Left ventricle myocardium inferior (tissue), 1 donor: ENCODE measurements around the gene SDC4. TPM values are rescaled to one million over a fixed set of nuclear protein-coding genes. Genes with fewer than 3 reads are reported as not detected.

ENCODE experiments used
- DNase-seq: peaks from one replicate; pipeline ENCODE4 v3.0.0-alpha.2; 2020
- H3K27ac ChIP-seq: fragments of 200-600 bp; replicated peaks from 2 replicates; pipeline ENCODE4 v1.8.0; 2021
- H3K27me3 ChIP-seq: fragments of 200-600 bp; 2 replicates; pipeline ENCODE4 v1.8.0; 2021; ENCODE audit warnings: low read depth
- H3K36me3 ChIP-seq: fragments of 200-600 bp; 2 replicates; pipeline ENCODE4 v1.8.0; 2021
- H3K4me1 ChIP-seq: fragments of 200-600 bp; 2 replicates; pipeline ENCODE4 v1.8.0; 2021
- H3K4me3 ChIP-seq: fragments of 200-600 bp; 2 replicates; pipeline ENCODE4 v1.8.0; 2021; ENCODE audit warnings: mild to moderate bottlenecking, moderate library complexity
- H3K9me3 ChIP-seq: fragments of 200-600 bp; replicated peaks from 2 replicates; pipeline ENCODE4 v1.8.0; 2021
- CTCF ChIP-seq: fragments of 200-600 bp; IDR thresholded peaks from 2 replicates; pipeline ENCODE4 v1.8.0; 2021; ENCODE audit warnings: antibody characterized with exemption, mild to moderate bottlenecking, borderline replicate concordance
- intact Hi-C: fragments of 100-400 bp; cut with micrococcal nuclease; formaldehyde crosslinking; loops from one replicate; pipeline ENCODE4 v1.11.0; 2022
- total RNA-seq: library from RNA; stranded (reverse); fragmentation: NEBNext Ultra II Directional; extraction: Animal tissue kit (Norgen Biotek cat#: 25700); gene quantifications from one replicate; pipeline ENCODE4 v1.2.1, GENCODE V29; 2021
- donor health status: DM: no; HTN: yes; CAD: no; lungs with severe emphysema.

The SDC4 gene
- total RNA-seq, 1 donor from 2014 or later: 77.4 TPM

GRCh38 chr20:45289942-45290676 is 58.1 kb downstream of the SDC4 start:
- TF ChIP-seq CTCF: no peak
- Histone ChIP-seq H3K27me3 (peaks cover 65% of the 10 kb centered on the region), H3K27ac (no peak overlapping the region), H3K4me3 (no peak overlapping the region), H3K36me3 (no peaks in the 10 kb centered on the region), H3K4me1 (peaks cover 21% of the 10 kb centered on the region), H3K9me3 (no peaks in the 10 kb centered on the region)
- intact Hi-C loops: no loop called here
- DNase-seq: no peak

DNA sequence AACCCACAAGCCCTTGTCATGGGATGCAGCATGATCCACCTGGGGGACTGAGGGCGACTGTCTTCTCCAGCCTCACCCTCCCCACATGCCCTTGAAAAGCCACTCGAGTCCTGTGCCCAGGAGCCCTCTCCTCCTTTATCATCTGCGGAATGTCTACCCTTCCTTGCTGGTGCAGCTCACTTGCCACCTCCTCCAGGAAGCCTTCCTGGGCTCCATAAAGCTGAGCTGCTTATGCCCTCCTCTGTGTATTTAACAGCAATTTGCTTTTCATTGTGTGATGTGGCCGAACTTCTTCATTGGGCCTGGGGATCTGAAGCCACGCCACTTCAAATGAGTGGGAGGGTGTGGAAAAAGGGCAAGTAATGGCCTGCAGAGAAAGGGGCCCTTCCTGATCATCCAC is 59.4 kb downstream of the SDC4 start:
- no peak for DNase-seq
- TF ChIP-seq CTCF: no peak
- H3K4me3 ChIP-seq: no peak overlapping the region
- peaks cover 64% of the 10 kb centered on the region for H3K27me3 ChIP-seq
- H3K9me3 ChIP-seq: no peaks in the 10 kb centered on the region
- H3K36me3 ChIP-seq: no peaks in the 10 kb centered on the region
- H3K27ac ChIP-seq: no peak overlapping the region
- intact Hi-C loops: no loop called here
- peaks cover 16% of the 10 kb centered on the region for H3K4me1 ChIP-seq

DNA sequence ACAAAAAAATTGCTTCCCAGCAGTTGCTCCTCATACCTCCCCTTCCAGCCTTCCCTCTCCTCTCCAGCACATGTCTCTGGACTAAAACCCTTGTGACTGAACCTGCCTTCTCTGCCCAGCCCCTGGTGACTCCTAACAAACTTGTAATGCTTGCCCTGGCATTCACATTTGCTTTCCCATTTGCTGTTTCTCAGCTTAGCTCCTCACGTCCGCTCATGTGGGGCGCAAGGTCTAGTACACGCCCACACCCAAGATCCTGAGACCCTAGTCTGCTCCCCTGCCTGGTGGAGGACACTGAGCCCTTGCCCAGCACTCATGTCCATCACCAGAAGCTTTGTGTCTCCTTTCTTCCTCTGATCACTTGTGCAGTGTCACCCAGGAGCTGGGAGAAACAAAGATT is 59.8 kb downstream of the SDC4 start:
- H3K4me3 ChIP-seq: no peak overlapping the region
- no peak for TF ChIP-seq CTCF
- no peaks in the 10 kb centered on the region for H3K36me3 ChIP-seq
- H3K9me3 ChIP-seq: no peaks in the 10 kb centered on the region
- peaks cover 12% of the 10 kb centered on the region for H3K4me1 ChIP-seq
- peaks cover 64% of the 10 kb centered on the region for H3K27me3 ChIP-seq
- intact Hi-C loops: no loop called here
- DNase-seq: no peak
- no peak overlapping the region for H3K27ac ChIP-seq

- no peak for TF ChIP-seq CTCF
- no peak for DNase-seq
- intact Hi-C loops: no loop called here
These were observed 64.6 kb downstream of the SDC4 start for GRCh38 chr20:45283551-45284057.

DNA sequence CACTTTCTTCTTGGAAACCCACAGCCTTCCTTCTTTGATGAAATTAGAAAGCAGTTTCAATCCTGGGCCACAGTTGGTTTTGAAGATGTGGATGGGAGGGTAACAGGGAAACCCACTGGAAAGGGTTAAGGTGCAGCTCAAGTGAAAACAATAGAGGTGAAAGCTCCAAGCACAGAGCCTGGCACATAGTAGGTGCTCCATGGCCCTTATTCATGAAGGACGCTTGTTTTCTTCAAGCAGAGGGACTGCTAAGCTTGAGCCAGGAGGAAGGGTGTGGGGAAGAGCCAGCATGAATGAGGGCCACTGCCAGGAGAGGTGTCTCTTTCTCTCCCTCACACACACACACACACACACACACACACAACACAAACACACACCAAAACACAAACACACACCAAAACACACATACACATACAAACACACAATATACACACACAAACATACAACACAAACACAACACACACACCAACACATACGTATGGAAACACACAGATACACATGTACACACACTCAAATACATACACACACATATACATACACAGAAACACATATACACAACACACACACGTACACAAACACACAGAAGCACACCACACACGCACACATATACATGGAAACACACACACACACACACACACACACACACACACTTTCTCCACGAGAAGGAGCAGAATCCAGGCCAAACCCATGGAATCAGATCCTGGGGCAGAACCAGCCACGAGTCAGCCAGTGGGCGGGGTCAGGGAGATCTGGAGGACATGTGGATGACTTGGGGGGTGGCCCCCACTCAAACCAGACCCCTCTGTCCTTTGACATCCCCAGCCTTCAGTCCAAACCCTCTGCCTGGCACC is 65.3 kb downstream of the SDC4 start:
- H3K4me3 ChIP-seq: no peak overlapping the region
- DNase-seq: no peak
- no peaks in the 10 kb centered on the region for H3K36me3 ChIP-seq
- no peaks in the 10 kb centered on the region for H3K4me1 ChIP-seq
- no peaks in the 10 kb centered on the region for H3K9me3 ChIP-seq
- H3K27ac ChIP-seq: no peak overlapping the region
- intact Hi-C loops: no loop called here
- peaks cover 89% of the 10 kb centered on the region for H3K27me3 ChIP-seq
- no peak for TF ChIP-seq CTCF

More at GRCh38 chr20:45283551-45284057, 64.6 kb downstream of the SDC4 start:
- Histone ChIP-seq H3K4me1 (no peaks in the 10 kb centered on the region), H3K4me3 (no peak overlapping the region), H3K36me3 (no peaks in the 10 kb centered on the region), H3K27ac (no peak overlapping the region), H3K27me3 (peaks cover 92% of the 10 kb centered on the region), H3K9me3 (no peaks in the 10 kb centered on the region)
